Activated naive CD8-positive, alpha-beta T cell treated with anti-CD3 and anti-CD28 coated beads, Interleukin-2, amount 10 ng/mL, durations not matched to agents 7 days and 5 days (primary cell): ENCODE results near the gene MUC13. TPM values are rescaled to one million over a fixed set of nuclear protein-coding genes. Genes with fewer than 3 reads are reported as not detected.
A peak's percentile ranks its signal among the peaks of the same experiment; 100 is the strongest.

ENCODE experiments used
- ATAC-seq: fragments of 150-1000 bp; cut with Tn5 transposase; one replicate; pipeline ENCODE4 v1.10.0; 2021; ENCODE audit warnings: low read depth, moderate library complexity
- POLR2A ChIA-PET: fragments of 350-600 bp; sonication (Branson Sonifier 250); formaldehyde crosslinking; loops from one replicate; lab custom pipeline; 2021; ENCODE audit warnings: antibody characterized with exemption; lab: Charles Lee
- DNase-seq: peaks from one replicate; pipeline ENCODE4 v3.0.0; 2021
- H3K27ac Mint-ChIP-seq: one replicate; pipeline ENCODE4 v1.8.0; 2022; ENCODE audit warnings: mild to moderate bottlenecking, mixed read lengths
- H3K27me3 Mint-ChIP-seq: one replicate; pipeline ENCODE4 v1.8.0; 2022; ENCODE audit warnings: mild to moderate bottlenecking, moderate library complexity, mixed read lengths
- H3K36me3 Mint-ChIP-seq: one replicate; pipeline ENCODE4 v1.8.0; 2021; ENCODE audit warnings: mild to moderate bottlenecking, mixed read lengths
- H3K4me1 Mint-ChIP-seq: one replicate; pipeline ENCODE4 v1.8.0; 2021; ENCODE audit warnings: mixed read lengths
- H3K4me3 Mint-ChIP-seq: one replicate; pipeline ENCODE4 v1.8.0; 2022; ENCODE audit warnings: mild to moderate bottlenecking, moderate library complexity, mixed read lengths
- H3K9me3 Mint-ChIP-seq: one replicate; pipeline ENCODE4 v1.8.0; 2021; ENCODE audit warnings: mixed read lengths
- total RNA-seq, 2 experiments: library from RNA; stranded (reverse); gene quantifications; one replicate each; pipeline ENCODE4 v1.2.3, GENCODE V29; 2021

MUC13 gene
- total RNA-seq, 2 experiments from 2014 or later: not detected

GRCh38 chr3:124935794-124936542 lies 1.4 kb upstream of the MUC13 start:
- DNase-seq (no peak), ATAC-seq (no peak)
- Mint-ChIP-seq H3K27me3 (peaks cover 47% of the 10 kb centered on the region), H3K27ac (no peak overlapping the region), H3K4me1 (peaks cover 2% of the 10 kb centered on the region), H3K4me3 (no peak overlapping the region), H3K36me3 (no peaks in the 10 kb centered on the region), H3K9me3 (no peaks in the 10 kb centered on the region)
- POLR2A ChIA-PET: no interaction called here

GRCh38 chr3:124935264-124935663 lies 713 bp upstream of the MUC13 start:
- DNase-seq: no peak
- no peaks in the 10 kb centered on the region for H3K9me3 Mint-ChIP-seq
- POLR2A ChIA-PET: no interaction called here

GRCh38 chr3:124928333-124929202 lies 6.0 kb downstream of the MUC13 start:
- no peak overlapping the region for H3K4me3 Mint-ChIP-seq
- H3K27ac Mint-ChIP-seq: no peak overlapping the region
- ATAC-seq: peak; percentile 61
- peaks cover 53% of the 10 kb centered on the region for H3K27me3 Mint-ChIP-seq
- POLR2A ChIA-PET: interaction anchor here (0.6 kb wide), 2 partner anchors 275 to 510 kb away, joined by 3 read pairs; no protein-coding TSS in a partner anchor
- DNase-seq: peak; percentile 45
- H3K36me3 Mint-ChIP-seq: no peaks in the 10 kb centered on the region
- peaks cover 11% of the 10 kb centered on the region for H3K4me1 Mint-ChIP-seq
- no peaks in the 10 kb centered on the region for H3K9me3 Mint-ChIP-seq

More at GRCh38 chr3:124935264-124935663, 713 bp upstream of the MUC13 start:
- H3K36me3 Mint-ChIP-seq: no peaks in the 10 kb centered on the region
- H3K4me3 Mint-ChIP-seq: no peak overlapping the region
- H3K4me1 Mint-ChIP-seq: peaks cover 2% of the 10 kb centered on the region
- ATAC-seq: no peak
- H3K27ac Mint-ChIP-seq: no peak overlapping the region
- peaks cover 52% of the 10 kb centered on the region for H3K27me3 Mint-ChIP-seq

GRCh38 chr3:124927574-124928045 lies 6.9 kb downstream of the MUC13 start:
- H3K4me1 Mint-ChIP-seq: peaks cover 10% of the 10 kb centered on the region
- ATAC-seq: peak; percentile 58
- H3K36me3 Mint-ChIP-seq: no peaks in the 10 kb centered on the region
- H3K27ac Mint-ChIP-seq: no peak overlapping the region
- no peak for DNase-seq
- peaks cover 50% of the 10 kb centered on the region for H3K27me3 Mint-ChIP-seq
- no peaks in the 10 kb centered on the region for H3K9me3 Mint-ChIP-seq
- H3K4me3 Mint-ChIP-seq: no peak overlapping the region
- POLR2A ChIA-PET: interaction anchor here (1.2 kb wide), 1 partner anchor 275 kb away, joined by 4 read pairs; no protein-coding TSS in a partner anchor

- Mint-ChIP-seq H3K9me3 (no peaks in the 10 kb centered on the region), H3K27ac (no peak overlapping the region), H3K27me3 (peaks cover 52% of the 10 kb centered on the region), H3K4me1 (peaks cover 10% of the 10 kb centered on the region), H3K36me3 (no peaks in the 10 kb centered on the region), H3K4me3 (no peak overlapping the region)
- DNase-seq: no peak
- POLR2A ChIA-PET: interaction anchor here (1.2 kb wide), 1 partner anchor 276 kb away, joined by 4 read pairs; no protein-coding TSS in a partner anchor
- ATAC-seq: no peak
These were observed 8.0 kb downstream of the MUC13 start for GRCh38 chr3:124926426-124927101.

GRCh38 chr3:124924741-124925140 lies 9.8 kb downstream of the MUC13 start:
- no peak overlapping the region for H3K27ac Mint-ChIP-seq
- H3K4me3 Mint-ChIP-seq: no peak overlapping the region

GRCh38 chr3:124923833-124924232 lies 10.7 kb downstream of the MUC13 start:
- no peaks in the 10 kb centered on the region for H3K9me3 Mint-ChIP-seq
- H3K36me3 Mint-ChIP-seq: no peaks in the 10 kb centered on the region
- H3K4me1 Mint-ChIP-seq: peaks cover 10% of the 10 kb centered on the region
- DNase-seq (no peak), ATAC-seq (no peak)
- H3K4me3 Mint-ChIP-seq: no peak overlapping the region
- POLR2A ChIA-PET: no interaction called here
- peaks cover 40% of the 10 kb centered on the region for H3K27me3 Mint-ChIP-seq
- H3K27ac Mint-ChIP-seq: no peak overlapping the region

More at GRCh38 chr3:124924741-124925140, 9.8 kb downstream of the MUC13 start:
- Mint-ChIP-seq H3K4me1 (peaks cover 10% of the 10 kb centered on the region), H3K27me3 (peaks cover 46% of the 10 kb centered on the region), H3K36me3 (no peaks in the 10 kb centered on the region), H3K9me3 (no peaks in the 10 kb centered on the region)
- POLR2A ChIA-PET: no interaction called here
- DNase-seq (no peak), ATAC-seq (no peak)

- no peak for ATAC-seq
- Mint-ChIP-seq H3K27ac (no peak overlapping the region), H3K36me3 (no peaks in the 10 kb centered on the region), H3K9me3 (no peaks in the 10 kb centered on the region), H3K4me1 (no peaks in the 10 kb centered on the region), H3K27me3 (peaks cover 47% of the 10 kb centered on the region), H3K4me3 (no peak overlapping the region)
- no peak for DNase-seq
- POLR2A ChIA-PET: no interaction called here
These were observed 13.8 kb downstream of the MUC13 start for GRCh38 chr3:124920718-124921117.

- POLR2A ChIA-PET: no interaction called here
- H3K27me3 Mint-ChIP-seq: peaks cover 44% of the 10 kb centered on the region
- no peak overlapping the region for H3K27ac Mint-ChIP-seq
- DNase-seq: no peak
- no peaks in the 10 kb centered on the region for H3K9me3 Mint-ChIP-seq
- no peak overlapping the region for H3K4me3 Mint-ChIP-seq
- H3K36me3 Mint-ChIP-seq: no peaks in the 10 kb centered on the region
- no peaks in the 10 kb centered on the region for H3K4me1 Mint-ChIP-seq
- ATAC-seq: no peak
These were observed 14.8 kb downstream of the MUC13 start for GRCh38 chr3:124919756-124920155.

GRCh38 chr3:124918524-124918923 lies 16.0 kb downstream of the MUC13 start:
- no peaks in the 10 kb centered on the region for H3K9me3 Mint-ChIP-seq
- H3K27ac Mint-ChIP-seq: no peak overlapping the region
- no peaks in the 10 kb centered on the region for H3K4me1 Mint-ChIP-seq
- no peak for DNase-seq
- H3K27me3 Mint-ChIP-seq: peaks cover 41% of the 10 kb centered on the region
- H3K36me3 Mint-ChIP-seq: no peaks in the 10 kb centered on the region
- POLR2A ChIA-PET: no interaction called here
- no peak overlapping the region for H3K4me3 Mint-ChIP-seq
- ATAC-seq: no peak

- no peaks in the 10 kb centered on the region for H3K4me1 Mint-ChIP-seq
- POLR2A ChIA-PET: no interaction called here
- peaks cover 35% of the 10 kb centered on the region for H3K27me3 Mint-ChIP-seq
- no peaks in the 10 kb centered on the region for H3K9me3 Mint-ChIP-seq
- DNase-seq (no peak), ATAC-seq (no peak)
- H3K4me3 Mint-ChIP-seq: no peak overlapping the region
- no peaks in the 10 kb centered on the region for H3K36me3 Mint-ChIP-seq
- no peak overlapping the region for H3K27ac Mint-ChIP-seq
These were observed 17.6 kb downstream of the MUC13 start for GRCh38 chr3:124916837-124917409.

GRCh38 chr3:124915254-124915653 lies 19.3 kb downstream of the MUC13 start:
- DNase-seq (no peak), ATAC-seq (no peak)
- H3K27ac Mint-ChIP-seq: no peak overlapping the region
- H3K36me3 Mint-ChIP-seq: no peaks in the 10 kb centered on the region
- peaks cover 41% of the 10 kb centered on the region for H3K27me3 Mint-ChIP-seq
- POLR2A ChIA-PET: no interaction called here
- H3K4me3 Mint-ChIP-seq: no peak overlapping the region
- H3K9me3 Mint-ChIP-seq: no peaks in the 10 kb centered on the region
- no peaks in the 10 kb centered on the region for H3K4me1 Mint-ChIP-seq

- H3K4me3 Mint-ChIP-seq: no peak overlapping the region
- H3K4me1 Mint-ChIP-seq: no peaks in the 10 kb centered on the region
- no peak for ATAC-seq
- POLR2A ChIA-PET: no interaction called here
- H3K9me3 Mint-ChIP-seq: no peaks in the 10 kb centered on the region
- DNase-seq: no peak
- peaks cover 43% of the 10 kb centered on the region for H3K27me3 Mint-ChIP-seq
- no peak overlapping the region for H3K27ac Mint-ChIP-seq
- no peaks in the 10 kb centered on the region for H3K36me3 Mint-ChIP-seq
These were observed 26.6 kb downstream of the MUC13 start for GRCh38 chr3:124907957-124908356.
